ENCODE results near the gene KPNA6. TPM values are rescaled to one million over a fixed set of nuclear protein-coding genes. Genes with fewer than 3 reads are reported as not detected.

The KPNA6 gene
- polyA plus RNA-seq, 1 of the 3 experiments (the other 2 are of a cell fraction) = 13.1 TPM

DNA sequence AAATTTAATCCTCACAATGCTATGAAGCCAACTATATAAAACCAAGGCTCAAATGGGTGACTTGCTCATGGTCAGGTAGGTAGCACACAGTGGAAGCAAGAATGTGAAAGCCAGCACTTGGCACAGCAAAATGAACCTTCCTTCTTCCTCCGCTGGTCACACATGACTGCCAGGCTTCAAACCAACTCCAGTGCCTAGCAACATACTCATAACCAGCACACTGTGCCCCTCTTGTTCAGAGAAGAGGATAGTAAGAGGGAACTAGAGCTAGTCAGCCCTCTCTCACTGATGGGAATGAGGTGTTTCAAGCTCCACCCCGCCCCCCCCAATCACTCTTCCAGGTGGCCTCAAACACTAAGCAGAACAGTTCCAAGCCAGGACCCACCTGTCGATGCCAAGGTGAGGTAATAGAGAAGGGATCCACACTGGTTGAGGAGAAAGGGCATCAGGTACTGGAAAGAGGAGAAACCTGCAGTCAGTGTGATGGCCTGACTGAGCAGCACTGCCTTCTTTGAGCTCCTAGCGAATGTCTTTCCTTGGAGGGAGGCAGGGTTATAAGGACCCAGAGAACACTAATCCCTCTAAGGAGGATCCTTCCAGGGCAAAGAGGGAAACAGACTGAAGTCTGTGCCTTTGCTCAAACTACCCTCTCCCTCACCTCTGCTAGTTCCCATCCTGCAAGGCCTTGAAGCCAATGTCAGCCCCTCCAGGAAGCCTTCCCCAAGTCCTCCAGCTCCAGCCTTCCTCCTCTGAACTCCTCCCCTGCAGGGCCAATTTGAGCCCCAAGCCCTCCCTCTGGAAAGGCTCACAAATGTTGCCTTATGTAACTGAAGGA is 113.1 kb downstream of the KPNA6 start (continued):
- TF ChIP-seq, protein P1, sequence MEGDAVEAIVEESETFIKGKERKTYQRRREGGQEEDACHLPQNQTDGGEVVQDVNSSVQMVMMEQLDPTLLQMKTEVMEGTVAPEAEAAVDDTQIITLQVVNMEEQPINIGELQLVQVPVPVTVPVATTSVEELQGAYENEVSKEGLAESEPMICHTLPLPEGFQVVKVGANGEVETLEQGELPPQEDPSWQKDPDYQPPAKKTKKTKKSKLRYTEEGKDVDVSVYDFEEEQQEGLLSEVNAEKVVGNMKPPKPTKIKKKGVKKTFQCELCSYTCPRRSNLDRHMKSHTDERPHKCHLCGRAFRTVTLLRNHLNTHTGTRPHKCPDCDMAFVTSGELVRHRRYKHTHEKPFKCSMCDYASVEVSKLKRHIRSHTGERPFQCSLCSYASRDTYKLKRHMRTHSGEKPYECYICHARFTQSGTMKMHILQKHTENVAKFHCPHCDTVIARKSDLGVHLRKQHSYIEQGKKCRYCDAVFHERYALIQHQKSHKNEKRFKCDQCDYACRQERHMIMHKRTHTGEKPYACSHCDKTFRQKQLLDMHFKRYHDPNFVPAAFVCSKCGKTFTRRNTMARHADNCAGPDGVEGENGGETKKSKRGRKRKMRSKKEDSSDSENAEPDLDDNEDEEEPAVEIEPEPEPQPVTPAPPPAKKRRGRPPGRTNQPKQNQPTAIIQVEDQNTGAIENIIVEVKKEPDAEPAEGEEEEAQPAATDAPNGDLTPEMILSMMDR (IDR thresholded peaks at IDR 0.05) = no peak
- no peak for TF ChIP-seq MXI1 (IDR thresholded peaks at IDR 0.05; ENCODE audit: low read depth, low read length)
- TF ChIP-seq JUND (IDR thresholded peaks at IDR 0.05) = no peak
- no peak for TF ChIP-seq POLR2AphosphoS5 (IDR thresholded peaks at IDR 0.05; ENCODE audit: low read depth, low read length)
- no peak for TF ChIP-seq TCF12 (IDR thresholded peaks at IDR 0.05)

DNA sequence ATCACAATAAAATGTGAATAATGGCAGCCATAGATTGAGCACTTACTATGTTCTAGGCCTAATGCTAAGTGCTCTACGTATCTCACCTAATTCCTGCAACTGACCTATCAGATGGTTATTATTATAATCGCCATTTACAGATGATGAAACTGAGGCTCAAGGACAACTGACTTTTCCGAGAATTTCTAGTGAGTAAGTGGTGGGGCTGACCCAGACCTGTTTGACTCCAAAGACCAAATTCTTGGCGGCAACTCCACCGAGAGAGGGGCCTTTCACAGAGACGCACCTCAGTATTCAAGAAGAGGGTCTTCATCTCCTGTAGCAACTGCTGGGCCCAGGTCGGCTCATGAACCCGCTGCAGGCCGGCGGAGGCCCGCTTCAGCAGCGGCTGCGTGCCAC is 113.7 kb downstream of the KPNA6 start:
- Histone ChIP-seq H3K36me3 (replicated peaks in 1 of 2; ENCODE audit: control insufficient read depth in 1 of 2, insufficient read depth in 2 of 2, low read length in 1 of 2) (peaks cover 23 to 30% of the 10 kb centered on the region in 2 experiments), H4K20me1 (ENCODE audit: insufficient read depth) (no peaks in the 10 kb centered on the region), H3K9ac (peak overlapping the region; percentile 99), H3K4me2 (peak overlapping the region; percentile 90), H3K79me2 (ENCODE audit: insufficient read depth) (peaks cover 66% of the 10 kb centered on the region), H3K4me1 (ENCODE audit: control insufficient read depth in 1 of 2, insufficient read depth in 2 of 2, low read depth in 1 of 2, low read length in 1 of 2) (peaks cover 8 to 17% of the 10 kb centered on the region in 2 experiments; a peak in 3 of 4 replicates), H3K4me3 (ENCODE audit: low read depth in 2 of 2, low read length in 1 of 2) (peak overlapping the region; percentile 59 to 79), H3K27ac (ENCODE audit: low read depth in 2 of 2, low read length in 1 of 2) (peak overlapping the region; percentile 79 to 83), H3K9me3 (no peaks in the 10 kb centered on the region), H3F3A (replicated peaks; ENCODE audit: insufficient read depth) (no peaks in the 10 kb centered on the region), H3K27me3 (ENCODE audit: insufficient read depth) (no peaks in the 10 kb centered on the region), H2AFZ (ENCODE audit: low read depth) (peak overlapping the region; percentile 89), H3K9me2 (no peaks in the 10 kb centered on the region)
- ChIA-PET CTCF (interaction anchor here (4.3 kb wide), 1 partner anchor 18 kb away, joined by 20 read pairs; no protein-coding TSS in a partner anchor), POLR2A (interaction anchor here (1.4 kb wide), 1 partner anchor 9 kb away, joined by 3 read pairs; no protein-coding TSS in a partner anchor)
- DNase-seq = no peak
- 8% methylated on average over 6 of the region's 13 CpGs for WGBS (ENCODE audit: low lambda C conversion rate)
- TF ChIP-seq RAD21 (IDR thresholded peaks at IDR 0.05; ENCODE audit: low read length) (no peak), TCF12 (IDR thresholded peaks at IDR 0.05) (no peak), RXRA (IDR thresholded peaks at IDR 0.05; ENCODE audit: borderline replicate concordance, low read depth) (no peak), MXI1 (IDR thresholded peaks at IDR 0.05; ENCODE audit: low read depth, low read length) (no peak), JUND (IDR thresholded peaks at IDR 0.05) (no peak), POLR2AphosphoS5 (IDR thresholded peaks at IDR 0.05; ENCODE audit: low read depth, low read length) (no peak), SIN3A (IDR thresholded peaks at IDR 0.05; ENCODE audit: borderline replicate concordance, low read depth, low read length) (no peak), TEAD4 (IDR thresholded peaks at IDR 0.05; ENCODE audit: borderline replicate concordance, insufficient read depth) (no peak), YY1 (IDR thresholded peaks at IDR 0.05; ENCODE audit: low read depth) (no peak), FOXM1 (IDR thresholded peaks at IDR 0.05; ENCODE audit: low read depth) (no peak), NRF1 (IDR thresholded peaks at IDR 0.05; ENCODE audit: low read depth, low read length) (no peak), CHD2 (IDR thresholded peaks at IDR 0.05; ENCODE audit: low read length, partially characterized antibody) (no peak)
- TF ChIP-seq, protein P2, sequence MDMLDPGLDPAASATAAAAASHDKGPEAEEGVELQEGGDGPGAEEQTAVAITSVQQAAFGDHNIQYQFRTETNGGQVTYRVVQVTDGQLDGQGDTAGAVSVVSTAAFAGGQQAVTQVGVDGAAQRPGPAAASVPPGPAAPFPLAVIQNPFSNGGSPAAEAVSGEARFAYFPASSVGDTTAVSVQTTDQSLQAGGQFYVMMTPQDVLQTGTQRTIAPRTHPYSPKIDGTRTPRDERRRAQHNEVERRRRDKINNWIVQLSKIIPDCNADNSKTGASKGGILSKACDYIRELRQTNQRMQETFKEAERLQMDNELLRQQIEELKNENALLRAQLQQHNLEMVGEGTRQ (IDR thresholded peaks at IDR 0.05; ENCODE audit: borderline replicate concordance, low read depth, low read length) = no peak
- TF ChIP-seq, protein P3, sequence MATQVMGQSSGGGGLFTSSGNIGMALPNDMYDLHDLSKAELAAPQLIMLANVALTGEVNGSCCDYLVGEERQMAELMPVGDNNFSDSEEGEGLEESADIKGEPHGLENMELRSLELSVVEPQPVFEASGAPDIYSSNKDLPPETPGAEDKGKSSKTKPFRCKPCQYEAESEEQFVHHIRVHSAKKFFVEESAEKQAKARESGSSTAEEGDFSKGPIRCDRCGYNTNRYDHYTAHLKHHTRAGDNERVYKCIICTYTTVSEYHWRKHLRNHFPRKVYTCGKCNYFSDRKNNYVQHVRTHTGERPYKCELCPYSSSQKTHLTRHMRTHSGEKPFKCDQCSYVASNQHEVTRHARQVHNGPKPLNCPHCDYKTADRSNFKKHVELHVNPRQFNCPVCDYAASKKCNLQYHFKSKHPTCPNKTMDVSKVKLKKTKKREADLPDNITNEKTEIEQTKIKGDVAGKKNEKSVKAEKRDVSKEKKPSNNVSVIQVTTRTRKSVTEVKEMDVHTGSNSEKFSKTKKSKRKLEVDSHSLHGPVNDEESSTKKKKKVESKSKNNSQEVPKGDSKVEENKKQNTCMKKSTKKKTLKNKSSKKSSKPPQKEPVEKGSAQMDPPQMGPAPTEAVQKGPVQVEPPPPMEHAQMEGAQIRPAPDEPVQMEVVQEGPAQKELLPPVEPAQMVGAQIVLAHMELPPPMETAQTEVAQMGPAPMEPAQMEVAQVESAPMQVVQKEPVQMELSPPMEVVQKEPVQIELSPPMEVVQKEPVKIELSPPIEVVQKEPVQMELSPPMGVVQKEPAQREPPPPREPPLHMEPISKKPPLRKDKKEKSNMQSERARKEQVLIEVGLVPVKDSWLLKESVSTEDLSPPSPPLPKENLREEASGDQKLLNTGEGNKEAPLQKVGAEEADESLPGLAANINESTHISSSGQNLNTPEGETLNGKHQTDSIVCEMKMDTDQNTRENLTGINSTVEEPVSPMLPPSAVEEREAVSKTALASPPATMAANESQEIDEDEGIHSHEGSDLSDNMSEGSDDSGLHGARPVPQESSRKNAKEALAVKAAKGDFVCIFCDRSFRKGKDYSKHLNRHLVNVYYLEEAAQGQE (IDR thresholded peaks at IDR 0.05; ENCODE audit: low read depth, low read length) = no peak
- TF ChIP-seq, protein P1 (IDR thresholded peaks at IDR 0.05) = no peak
- TF ChIP-seq, protein P4, sequence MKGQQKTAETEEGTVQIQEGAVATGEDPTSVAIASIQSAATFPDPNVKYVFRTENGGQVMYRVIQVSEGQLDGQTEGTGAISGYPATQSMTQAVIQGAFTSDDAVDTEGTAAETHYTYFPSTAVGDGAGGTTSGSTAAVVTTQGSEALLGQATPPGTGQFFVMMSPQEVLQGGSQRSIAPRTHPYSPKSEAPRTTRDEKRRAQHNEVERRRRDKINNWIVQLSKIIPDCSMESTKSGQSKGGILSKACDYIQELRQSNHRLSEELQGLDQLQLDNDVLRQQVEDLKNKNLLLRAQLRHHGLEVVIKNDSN (IDR thresholded peaks at IDR 0.05; ENCODE audit: borderline replicate concordance, low read depth) = no peak
- TF ChIP-seq, protein P5, sequence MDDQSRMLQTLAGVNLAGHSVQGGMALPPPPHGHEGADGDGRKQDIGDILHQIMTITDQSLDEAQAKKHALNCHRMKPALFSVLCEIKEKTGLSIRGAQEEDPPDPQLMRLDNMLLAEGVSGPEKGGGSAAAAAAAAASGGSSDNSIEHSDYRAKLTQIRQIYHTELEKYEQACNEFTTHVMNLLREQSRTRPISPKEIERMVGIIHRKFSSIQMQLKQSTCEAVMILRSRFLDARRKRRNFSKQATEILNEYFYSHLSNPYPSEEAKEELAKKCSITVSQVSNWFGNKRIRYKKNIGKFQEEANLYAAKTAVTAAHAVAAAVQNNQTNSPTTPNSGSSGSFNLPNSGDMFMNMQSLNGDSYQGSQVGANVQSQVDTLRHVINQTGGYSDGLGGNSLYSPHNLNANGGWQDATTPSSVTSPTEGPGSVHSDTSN (IDR thresholded peaks at IDR 0.05) = no peak
